GM23338 (cell line): Measurements from ENCODE around the gene CD93.

ENCODE experiments used
- CREB1 ChIP-seq: fragments of 250-450 bp; sonication (Bioruptor Pico); IDR thresholded peaks from 2 replicates; pipeline ENCODE4 v1.5.0; 2020; ENCODE audit warnings: low read depth, mild to moderate bottlenecking, moderate library complexity
- CTCF ChIP-seq, 2 experiments: fragments of 200-600 bp in 1 of 2; sonication (generic) in 1 of 2; conservative IDR thresholded peaks; 2 replicates each; pipeline versions ENCODE4 v1.5.1 to v1.6.1; 2016 to 2017; ENCODE audit warnings: antibody characterized with exemption in 2 of 2, low read depth in 2 of 2, mild to moderate bottlenecking in 2 of 2, moderate library complexity in 1 of 2
- EZH2 ChIP-seq: fragments of 200-600 bp; sonication (generic); IDR thresholded peaks from one replicate; pipeline ENCODE4 v1.8.0; 2017; ENCODE audit warnings: antibody characterized with exemption, mild to moderate bottlenecking, low read depth; ENCODE audit not compliant: unreplicated experiment
- JUNB ChIP-seq: IDR thresholded peaks from one replicate; pipeline ENCODE4 v1.6.1; 2016; ENCODE audit warnings: antibody characterized with exemption; ENCODE audit not compliant: unreplicated experiment
- POLR2AphosphoS5 ChIP-seq: IDR thresholded peaks from 2 replicates; pipeline ENCODE4 v1.6.1; 2016; ENCODE audit warnings: antibody characterized with exemption, low read depth
- REST ChIP-seq: IDR thresholded peaks from one replicate; pipeline ENCODE4 v1.6.1; 2018; ENCODE audit warnings: antibody characterized with exemption; ENCODE audit not compliant: unreplicated experiment
- STAT1 ChIP-seq: IDR thresholded peaks from one replicate; pipeline ENCODE4 v1.6.1; 2016; ENCODE audit warnings: antibody characterized with exemption; ENCODE audit not compliant: unreplicated experiment
- ZNF114 ChIP-seq: fragments of 250-450 bp; sonication (Bioruptor Pico); IDR thresholded peaks from 2 replicates; pipeline ENCODE4 v1.5.0; 2020; ENCODE audit warnings: mild to moderate bottlenecking, moderate library complexity

GRCh38 chr20:23131766-23132165, 45.6 kb upstream of the CD93 start:
- TF ChIP-seq CTCF (conservative IDR thresholded peaks at IDR 0.05; ENCODE audit: low read depth in 2 of 2) (no peak), STAT1 (no peak), EZH2 (no peak), REST (no peak), POLR2AphosphoS5 (no peak), CREB1 (CRISPR knock-in tag) (no peak), JUNB (no peak), ZNF114 (no peak)
